Muscle of arm (tissue), 14 donors: Measurements from ENCODE around the gene STK32C. TPM values are rescaled to one million over a fixed set of nuclear protein-coding genes. Genes with fewer than 3 reads are reported as not detected.
A peak's percentile ranks its signal among the peaks of the same experiment; 100 is the strongest.

Experiments
- DNase-seq: peaks from one replicate; pipeline ENCODE4 v3.0.0-alpha.2; 2013
- long read RNA-seq, 11 donors: transcript quantifications; one replicate each; lab custom pipeline, GENCODE V29; 2026
- polyA plus RNA-seq, 12 donors: library from polyadenylated mRNA; unstranded; fragments of 120-200 nt; gene quantifications; one replicate each; pipeline ENCODE4 v1.2.1, GENCODE V29; 2013; ENCODE audit not compliant: insufficient read length in 12 of 12

The STK32C gene
- 10 to 100 TPM in 3 of 12 donors, 1 to 10 TPM in 7, not detected in 2; 8.1 to 12.1 (median 9.5) TPM for polyA plus RNA-seq
- long read RNA-seq, donor 1, partial matches to known transcripts = 0 of 7 reads
- long read RNA-seq, donor 1, other reads (novel, unspliced or antisense) = 0 of 7 reads
- long read RNA-seq, donor 2, partial matches to known transcripts = 0 of 1 reads
- long read RNA-seq, donor 2, other reads (novel, unspliced or antisense) = 0 of 1 reads
- long read RNA-seq, donor 3 = 0 reads
- long read RNA-seq, donor 4, partial matches to known transcripts = 0 of 2 reads
- long read RNA-seq, donor 4, other reads (novel, unspliced or antisense) = 0 of 2 reads
- long read RNA-seq, donor 5 = 0 reads
- long read RNA-seq, donor 6, partial matches to known transcripts = 0 of 1 reads
- long read RNA-seq, donor 6, other reads (novel, unspliced or antisense) = 0 of 1 reads
- long read RNA-seq, donor 7, partial matches to known transcripts = 0 of 1 reads
- long read RNA-seq, donor 7, other reads (novel, unspliced or antisense) = 0 of 1 reads
- long read RNA-seq, donor 8, partial matches to known transcripts = 0 of 2 reads
- long read RNA-seq, donor 8, other reads (novel, unspliced or antisense) = 0 of 2 reads
- long read RNA-seq, donor 9 = 0 reads
- long read RNA-seq, donor 10 = 0 reads
- long read RNA-seq, donor 11, partial matches to known transcripts = 0 of 3 reads
- long read RNA-seq, donor 11, other reads (novel, unspliced or antisense) = 0 of 3 reads

DNA sequence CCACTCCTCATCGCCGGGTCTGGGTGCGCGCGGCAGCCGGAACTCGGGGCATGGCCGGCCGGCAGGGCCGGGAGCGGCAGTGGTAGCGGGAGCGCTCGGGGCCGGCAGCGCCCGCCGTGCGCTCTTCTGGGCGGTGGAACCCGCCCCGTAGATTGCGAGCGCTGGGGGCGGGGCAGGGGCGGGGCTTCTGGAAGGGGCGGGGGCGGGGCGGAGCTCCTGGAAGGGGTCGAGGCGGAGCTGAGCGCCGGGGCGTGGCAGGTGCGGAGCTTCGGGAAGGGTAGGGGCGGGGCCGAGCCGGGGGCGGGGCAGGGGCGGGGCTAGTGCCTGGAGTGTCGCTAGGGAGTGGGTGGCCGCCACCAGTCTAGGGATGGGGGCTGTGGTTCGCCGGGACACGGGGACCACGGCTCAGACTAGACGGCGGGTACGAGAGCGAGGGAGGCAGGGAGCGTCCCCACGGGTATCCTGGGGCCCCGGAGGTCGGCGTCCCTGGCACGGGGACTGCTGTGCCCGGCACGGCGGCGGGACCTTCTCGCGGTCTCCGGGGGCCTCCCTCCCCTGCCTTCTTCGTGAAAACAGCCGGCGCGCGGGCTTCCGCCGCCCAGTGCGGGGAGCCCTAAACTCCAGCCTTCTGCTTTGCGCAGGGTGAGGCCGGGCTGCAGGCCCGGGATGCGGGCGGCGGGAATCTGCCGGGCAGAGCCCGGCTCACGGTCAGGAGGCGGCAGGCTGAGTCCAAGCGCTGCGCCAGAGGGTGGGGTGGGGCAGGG lies at the start of gene STK32C:
TSS of gene STK32C (minus strand) at position 128 of the 764 bp plus-strand sequence. CDS start at position 11, 117 bp downstream.
- peak; percentile 77 for DNase-seq

DNA sequence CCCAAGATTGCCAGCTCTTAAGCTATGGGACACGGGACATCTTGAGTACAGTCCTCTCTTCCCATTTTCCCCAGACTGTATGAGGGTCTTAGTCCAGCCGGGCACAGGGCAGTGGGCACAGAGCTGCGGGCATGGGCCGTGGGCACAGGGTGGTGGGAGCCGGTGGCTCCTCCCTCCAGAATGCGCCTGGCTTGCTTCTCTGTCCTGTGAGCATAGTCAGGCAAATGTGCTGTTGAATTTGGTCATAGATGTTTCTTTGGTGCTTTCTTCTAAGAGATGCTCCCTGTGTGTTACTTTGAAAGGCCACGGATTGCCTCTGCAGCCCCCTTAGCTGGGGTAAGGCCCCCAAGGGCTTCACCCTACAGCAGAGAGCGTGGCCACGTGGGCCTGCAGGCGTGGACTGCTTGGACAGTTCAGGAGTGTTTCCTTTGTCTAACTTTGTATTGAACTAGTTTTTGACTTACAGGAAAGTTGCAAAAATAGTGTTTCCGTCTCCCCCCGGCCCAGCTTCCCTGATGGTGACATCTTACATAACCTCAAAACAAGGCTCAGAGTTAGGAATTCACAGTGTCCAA lies 49.0 kb upstream of the STK32C start:
- DNase-seq = no peak

DNA sequence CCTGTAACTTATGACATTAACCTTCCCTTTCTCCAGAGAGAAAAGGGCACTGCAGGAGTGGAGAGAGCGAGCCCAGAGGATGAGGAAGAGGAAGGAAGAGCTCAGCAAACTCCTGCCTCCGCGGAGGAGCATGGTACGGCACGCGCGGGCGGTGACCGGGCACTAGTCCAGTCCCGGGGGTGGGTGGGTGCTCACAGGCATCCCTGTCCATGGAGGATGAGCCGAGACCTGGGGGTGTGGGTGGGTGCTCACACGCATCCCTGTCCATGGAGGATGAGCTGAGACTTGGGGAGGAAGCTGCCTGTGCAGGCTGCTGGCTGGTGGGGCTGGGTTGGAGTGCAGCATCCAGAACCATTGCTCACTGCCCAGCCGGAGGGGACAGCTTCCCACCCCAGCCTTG lies 48.0 kb upstream of the STK32C start:
- no peak for DNase-seq

DNA sequence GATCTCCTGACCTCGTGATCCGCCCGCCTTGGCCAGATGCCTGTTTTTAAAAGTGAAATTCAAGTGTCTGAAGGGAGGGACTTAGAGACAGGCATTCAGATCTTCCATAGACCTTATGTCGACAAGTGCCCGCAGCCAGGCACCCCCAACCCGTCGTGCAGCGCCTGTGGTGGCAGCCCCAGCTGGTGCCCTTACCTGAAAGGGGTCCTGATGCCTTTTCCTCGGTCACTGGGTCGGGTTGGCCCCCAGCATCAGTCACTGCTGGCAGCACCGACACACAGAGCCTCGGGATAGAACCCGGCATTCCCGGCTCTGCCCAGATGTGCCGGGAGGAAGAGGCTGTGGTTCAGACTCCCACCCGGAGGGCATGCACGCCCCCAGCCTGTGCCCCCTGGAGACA lies 47.5 kb upstream of the STK32C start:
- DNase-seq = no peak

DNA sequence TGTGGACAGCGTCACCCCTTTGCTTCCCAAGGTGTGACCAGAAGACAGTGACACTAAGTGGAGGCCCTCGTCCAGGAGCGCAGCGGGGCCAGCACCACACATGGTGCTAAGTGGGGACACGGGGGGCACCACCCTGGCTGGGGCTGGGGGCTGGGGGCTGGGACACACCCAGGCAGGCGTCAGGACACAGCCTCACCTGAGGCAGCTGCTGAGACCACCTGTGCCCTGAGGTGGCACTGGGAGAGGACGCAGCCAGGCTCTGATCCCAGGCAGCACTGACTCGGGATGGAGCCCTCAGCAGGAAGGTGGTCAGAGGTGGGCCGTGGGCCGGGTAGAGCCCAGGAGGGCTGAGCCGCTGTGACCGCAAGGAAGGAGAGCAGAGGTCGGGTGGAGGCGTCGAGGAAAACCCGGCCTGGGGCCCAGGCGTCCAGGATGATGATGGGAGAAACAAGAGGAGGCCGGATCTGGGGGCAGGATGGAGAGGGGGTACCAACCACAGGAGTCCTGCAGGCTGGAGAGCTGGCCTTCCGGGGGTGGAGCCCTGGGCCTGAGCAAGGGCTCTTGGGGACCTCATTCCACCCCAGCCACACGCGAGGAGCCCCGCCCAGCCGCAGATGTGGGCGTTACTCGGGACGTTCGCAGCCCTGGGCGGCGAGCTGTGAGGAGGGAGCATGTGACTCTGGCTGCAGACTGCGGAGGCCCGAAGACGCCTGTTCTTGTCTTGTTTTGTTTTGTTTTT lies 46.8 kb upstream of the STK32C start:
- DNase-seq = no peak

DNA sequence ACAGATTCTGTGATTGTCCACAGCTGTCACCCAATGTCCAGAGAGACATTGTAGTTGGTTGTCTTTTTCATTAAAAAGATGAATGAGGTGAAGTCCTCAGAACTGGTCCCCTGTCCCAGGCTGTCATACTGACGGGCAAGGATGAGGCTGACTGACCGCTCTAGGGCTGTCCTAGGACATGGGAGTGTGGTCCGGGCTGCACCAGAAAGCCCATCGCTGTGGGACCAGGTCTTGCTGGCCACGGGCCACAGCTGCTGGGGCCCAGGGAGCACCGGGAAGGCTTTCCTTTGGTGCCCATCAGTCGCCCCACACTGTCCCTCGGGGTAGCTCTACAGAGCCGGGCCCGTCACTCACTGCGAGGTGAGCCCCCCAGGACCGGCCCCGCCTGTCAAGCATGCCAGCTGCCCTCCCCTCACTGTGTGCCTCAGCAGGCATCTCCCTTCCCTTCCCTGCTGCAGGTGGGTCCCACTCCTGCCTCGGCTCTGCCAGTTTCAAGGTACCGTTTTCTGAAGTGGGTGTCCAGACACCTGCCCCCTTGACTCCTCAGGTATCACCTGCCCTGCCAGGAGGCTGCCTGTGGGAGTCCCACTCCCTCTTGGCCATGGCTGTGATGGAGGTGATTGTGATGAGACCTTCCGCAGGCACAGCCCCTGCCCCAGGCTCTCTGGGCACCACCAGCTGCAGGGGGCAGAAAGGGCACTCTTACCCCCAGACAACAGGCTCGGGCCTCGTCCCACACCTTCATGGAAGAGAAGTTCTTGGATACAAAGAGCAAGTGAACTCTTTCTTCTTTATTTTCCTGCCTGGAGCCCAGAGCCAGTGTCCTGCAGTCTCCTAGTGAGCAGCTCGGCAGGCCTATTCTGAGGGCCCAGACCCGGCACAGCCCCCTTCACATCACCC lies 46.0 kb upstream of the STK32C start:
- no peak for DNase-seq

DNA sequence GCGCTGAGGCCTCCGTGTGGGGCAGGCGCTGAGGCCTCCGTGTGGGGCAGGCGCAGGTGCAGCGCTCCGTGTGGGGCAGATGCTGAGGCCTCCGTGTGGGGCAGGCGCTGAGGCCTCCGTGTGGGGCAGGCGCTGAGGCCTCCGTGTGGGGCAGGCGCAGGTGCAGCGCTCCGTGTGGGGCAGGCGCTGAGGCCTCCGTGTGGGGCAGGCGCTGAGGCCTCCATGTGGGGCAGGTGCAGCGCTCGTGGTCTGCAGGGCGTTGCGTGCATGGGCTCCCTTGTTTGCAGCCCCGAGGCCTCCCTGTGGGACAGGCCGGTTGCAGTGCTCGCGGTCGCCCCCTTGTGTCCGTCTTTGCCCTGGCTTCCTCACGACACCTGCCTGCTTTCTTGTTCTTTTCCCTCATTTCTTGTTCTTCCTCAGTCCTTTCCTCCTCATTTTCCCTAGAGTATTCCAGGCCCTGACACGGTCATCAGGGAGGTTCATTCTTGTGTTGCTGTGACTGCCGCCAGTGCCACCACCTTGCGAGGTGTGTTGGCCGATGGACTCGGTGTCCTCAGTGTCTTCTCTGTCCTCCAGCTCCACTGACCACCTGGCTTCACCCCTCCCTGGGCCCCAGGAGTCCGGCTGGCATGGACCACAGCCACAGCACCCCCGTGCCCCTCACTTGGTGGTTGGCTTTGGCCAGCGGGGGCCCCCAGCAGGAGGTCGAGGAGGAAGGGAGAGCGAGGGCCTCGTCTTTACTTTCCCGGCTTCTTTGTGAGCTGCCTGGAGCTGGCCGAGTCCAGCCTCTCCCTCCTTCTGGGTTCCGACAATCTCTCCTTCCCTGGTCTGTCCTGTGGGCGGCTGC lies 44.9 kb upstream of the STK32C start:
- DNase-seq = peak; percentile 55

DNA sequence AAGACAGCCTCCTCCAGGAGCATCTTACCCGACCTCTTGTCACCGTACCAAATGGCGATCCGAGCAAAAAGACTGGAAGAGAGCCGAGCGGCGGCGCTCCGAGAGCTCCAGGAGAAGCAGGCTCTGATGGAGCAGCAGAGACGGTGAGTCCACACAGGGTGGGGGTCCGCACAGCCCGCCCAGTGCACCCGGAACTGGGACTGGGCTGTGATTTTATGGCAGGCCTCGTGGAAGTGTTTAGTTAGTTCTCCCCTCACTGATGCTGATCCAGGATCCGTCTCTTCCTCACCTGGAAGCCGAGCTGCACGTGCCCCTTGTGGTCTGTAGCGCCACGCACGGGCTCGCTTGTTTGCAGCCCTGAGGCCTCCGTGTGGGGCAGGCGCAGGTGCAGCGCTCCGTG lies 43.9 kb upstream of the STK32C start:
- DNase-seq = no peak

DNA sequence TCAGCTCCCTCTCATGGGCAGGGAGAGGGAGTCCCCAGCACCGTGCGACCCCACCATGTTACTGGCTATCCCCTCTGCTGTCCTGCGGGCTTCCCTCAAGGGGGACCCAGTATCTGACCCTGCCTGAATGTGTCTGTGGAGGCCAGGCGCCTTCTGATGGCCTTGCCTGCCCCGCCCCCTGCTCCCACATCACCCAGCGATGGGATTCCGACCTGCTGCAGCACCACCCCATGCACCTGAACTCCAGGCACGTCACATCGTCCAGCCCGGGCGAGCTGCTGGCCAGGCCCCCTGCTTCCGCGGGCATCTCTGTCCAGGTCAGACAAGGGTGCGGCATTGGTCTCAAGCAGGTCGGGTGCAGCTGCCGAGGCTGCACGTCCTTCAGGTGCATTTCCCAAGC lies 43.2 kb upstream of the STK32C start:
- no peak for DNase-seq

DNA sequence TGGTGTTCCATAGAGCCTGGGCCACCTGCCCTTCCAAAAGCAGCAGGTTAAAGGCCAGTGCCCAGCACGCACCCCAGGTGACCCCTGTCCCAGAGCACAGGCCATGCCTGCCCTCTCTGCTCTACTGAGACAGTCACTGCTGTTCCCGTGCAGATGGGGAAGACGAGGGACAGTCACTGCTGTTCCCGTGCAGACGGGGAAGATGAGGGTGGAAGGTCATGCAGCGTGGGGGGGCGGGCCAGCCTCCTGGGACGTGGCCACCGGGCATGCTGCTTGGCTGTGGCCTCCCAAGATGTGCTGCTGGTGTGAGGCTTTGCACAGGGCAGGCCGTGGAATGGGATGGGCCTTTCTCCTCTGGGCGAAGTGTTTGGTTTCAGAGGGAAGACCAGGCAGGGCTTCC lies 42.6 kb upstream of the STK32C start:
- DNase-seq = no peak

DNA sequence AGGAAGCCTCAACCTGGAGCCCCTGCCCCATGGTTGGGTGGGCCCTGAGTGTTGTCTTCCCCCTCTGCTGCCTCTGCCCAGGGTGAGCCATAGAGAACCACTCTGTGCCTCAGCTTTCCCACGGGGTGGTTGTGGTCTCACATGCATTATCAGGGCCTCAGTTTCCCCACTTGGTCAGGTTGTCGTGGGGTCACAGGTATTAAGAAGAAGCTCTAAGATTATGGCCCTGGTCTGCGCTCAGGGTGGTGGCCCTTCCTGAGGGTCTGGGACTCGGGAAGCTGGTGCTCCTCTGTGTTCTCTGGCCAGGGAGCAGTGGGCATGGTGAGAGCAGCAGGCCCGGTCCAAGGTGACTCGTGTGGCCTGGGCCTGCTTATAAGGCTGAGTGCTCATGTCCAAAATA lies 42.0 kb upstream of the STK32C start:
- DNase-seq = no peak

DNA sequence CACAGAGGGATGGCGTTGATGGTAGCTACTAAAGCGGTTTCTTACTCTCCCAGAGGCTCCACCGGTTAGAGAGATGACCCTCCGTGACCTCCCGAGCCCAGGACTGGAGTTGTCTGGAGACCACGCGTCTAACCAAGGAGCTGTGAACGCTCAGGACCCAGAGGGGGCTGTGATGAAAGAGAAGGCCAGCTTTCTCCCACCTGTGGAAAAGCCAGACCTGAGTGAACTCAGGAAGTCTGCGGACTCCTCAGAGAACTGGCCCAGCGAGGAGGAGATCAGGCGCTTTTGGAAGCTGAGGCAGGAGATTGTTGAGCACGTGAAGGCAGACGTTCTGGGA lies 40.1 kb upstream of the STK32C start:
- no peak for DNase-seq

DNA sequence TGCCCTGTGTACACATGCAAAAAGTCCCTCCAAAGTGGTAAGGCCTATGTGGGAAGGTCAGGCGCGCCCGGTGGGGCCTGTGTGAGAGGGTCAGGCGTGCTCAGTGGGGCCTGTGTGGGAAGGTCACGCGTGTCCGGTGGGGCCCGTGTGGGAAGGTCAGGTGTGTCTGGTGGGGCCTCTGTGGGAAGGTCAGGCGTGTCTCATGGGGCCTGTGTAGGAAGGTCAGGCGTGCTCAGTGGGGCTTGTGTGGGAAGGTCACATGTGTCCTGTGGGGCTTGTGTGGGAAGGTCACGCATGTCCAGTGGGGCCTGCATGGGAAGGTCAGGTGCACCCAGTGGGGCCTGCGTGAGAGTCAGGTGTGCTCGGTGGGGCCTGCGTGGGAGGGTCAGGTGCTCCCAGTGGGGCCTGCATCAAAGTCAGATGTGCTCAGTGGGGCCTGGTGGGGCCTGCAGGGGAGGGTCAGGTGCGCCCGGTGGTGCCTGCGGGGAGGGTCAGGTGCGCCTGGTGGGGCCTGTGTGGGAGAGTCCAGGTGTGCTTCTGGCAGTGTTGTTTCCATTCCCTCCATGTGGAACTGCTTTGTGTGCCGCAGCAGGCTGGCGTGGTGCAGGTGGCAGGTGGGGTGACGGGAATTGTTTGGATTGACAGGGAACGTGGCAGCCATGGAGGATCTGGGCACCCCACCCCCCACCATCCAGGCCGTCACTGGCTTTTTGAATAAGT lies 39.6 kb upstream of the STK32C start:
- no peak for DNase-seq

DNA sequence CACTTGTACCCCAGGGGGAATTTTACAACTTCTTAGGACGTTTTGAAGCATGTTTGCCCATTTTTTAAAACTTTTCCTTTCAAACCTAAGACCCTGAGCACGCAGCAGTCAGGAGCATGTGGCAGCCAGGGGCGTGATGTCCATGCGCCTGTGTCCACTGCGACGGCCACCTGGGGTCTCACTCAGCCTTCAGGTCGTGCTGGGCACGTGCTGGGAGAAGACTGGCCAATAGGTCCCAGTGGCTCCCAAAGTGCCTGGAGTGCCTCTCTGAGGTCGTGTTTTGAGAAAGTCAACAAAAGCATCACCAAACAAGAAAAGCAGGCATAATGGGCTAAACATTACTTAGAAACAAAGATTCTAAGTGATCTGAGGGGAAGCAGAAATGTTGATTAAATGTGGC lies 39.1 kb upstream of the STK32C start:
- DNase-seq = no peak

DNA sequence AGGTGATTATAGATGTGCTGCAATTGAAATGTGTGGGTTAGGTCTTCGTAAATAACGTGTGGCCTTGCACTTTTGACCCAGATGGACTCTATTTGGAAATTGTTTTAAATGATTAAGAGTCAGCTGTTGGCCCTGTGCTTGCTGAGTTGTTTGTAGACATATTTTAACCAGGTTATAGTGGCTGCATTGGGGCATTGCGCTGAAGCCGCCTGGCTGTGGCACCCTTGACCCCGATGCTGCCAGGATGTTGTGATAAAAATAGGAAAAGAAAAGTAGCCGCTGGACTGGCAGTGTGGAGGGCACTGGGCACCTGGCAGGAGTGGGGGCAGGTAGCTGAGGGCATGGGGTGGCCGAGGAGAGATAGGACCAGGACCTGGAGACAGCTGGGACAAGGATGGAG lies 37.6 kb upstream of the STK32C start:
- no peak for DNase-seq

DNA sequence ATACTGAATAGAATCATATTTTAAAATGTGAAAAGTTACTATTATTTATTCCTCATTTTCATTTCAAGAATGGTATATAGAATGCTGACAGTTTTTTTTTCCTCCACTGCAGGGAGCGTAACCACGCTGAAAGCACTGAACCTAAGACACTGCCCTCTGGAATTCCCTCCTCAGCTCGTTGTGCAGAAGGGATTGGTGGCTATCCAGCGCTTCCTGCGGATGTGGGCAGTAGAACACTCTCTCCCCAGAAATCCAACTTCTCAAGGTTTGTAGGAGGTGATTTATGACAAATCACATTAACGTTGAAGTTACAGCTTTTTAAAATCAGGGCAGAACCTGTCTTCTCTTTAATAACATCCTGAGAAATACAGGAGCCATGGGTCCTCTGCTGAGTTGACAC lies 36.6 kb upstream of the STK32C start:
- DNase-seq = no peak

DNA sequence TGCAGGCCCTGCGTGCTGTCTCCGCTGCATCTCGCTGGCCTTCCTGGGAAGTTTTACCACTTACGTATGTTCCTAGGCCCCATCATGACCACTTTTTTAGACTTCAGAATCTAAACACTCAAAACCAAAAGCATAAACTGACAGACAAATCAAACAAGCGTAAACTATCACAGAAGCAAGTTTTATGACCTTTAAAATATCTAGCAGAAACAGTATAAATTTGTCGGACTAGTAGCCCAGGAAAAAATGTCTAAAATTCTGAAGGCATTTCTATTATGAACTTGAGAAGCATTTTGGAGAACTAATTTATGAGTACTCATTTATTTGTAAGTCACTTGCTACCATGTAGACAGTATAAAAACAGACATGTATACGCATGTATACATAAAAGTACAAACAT lies 34.8 kb upstream of the STK32C start:
- DNase-seq = no peak

DNA sequence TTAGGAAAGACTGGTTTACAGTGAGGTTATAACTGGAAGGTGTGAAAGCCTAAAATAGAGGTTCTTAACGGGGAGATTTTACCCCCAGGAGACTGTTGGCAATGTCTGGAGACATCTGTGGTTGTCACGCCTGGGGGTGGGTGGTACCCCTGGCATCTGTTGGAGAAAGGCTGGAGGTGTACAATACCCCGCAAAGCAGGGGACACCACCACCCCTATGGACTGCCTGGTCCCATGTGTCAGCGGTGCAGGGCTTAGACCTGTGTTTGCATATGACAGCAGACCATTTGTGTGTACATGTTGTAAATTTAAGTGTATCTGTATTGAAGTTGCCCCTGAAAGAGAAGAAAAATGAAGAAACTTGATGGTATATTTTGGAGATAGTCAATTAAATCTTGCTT lies 34.0 kb upstream of the STK32C start:
- DNase-seq = no peak

DNA sequence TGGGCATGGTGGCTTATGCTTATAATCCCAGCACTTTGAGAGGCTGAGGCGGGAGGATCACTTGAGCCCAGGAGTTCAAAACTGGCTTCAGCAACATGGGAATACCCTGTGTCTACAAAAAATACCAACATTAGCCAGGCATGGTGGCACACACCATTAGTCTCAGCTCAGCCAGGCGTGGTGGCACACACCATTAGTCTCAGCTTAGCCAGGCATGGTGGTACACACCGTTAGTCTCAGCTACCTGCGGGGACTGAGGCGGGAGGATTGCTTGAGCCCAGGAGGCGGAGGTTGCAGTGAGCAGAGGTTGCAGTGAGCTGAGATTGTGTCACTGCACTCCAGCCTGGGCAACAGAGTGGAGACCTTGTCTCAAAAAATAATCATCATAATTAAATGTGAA lies 33.3 kb upstream of the STK32C start:
- no peak for DNase-seq
